LHCN-M2 (cell line): ENCODE results near the gene CD79A. TPM values are rescaled to one million over a fixed set of nuclear protein-coding genes. Genes with fewer than 3 reads are reported as not detected.

Experiments used
- DNase-seq: peaks from one replicate; pipeline ENCODE4 v3.0.0-alpha.2; 2012; ENCODE audit warnings: low read depth
- total RNA-seq: library from RNA; depleted of rRNA; stranded (reverse); fragments of >200 nt; gene quantifications from 2 replicates; pipeline ENCODE4 v1.2.3, GENCODE V29; 2014

CD79A gene
- total RNA-seq, 1 experiment from 2014 or later, result 0.23 TPM

- DNase-seq, result no peak
Measured at GRCh38 chr19:41918653-41919244, 41.7 kb downstream of the CD79A start.

- DNase-seq, result no peak
Measured at GRCh38 chr19:41919948-41920712, 43.1 kb downstream of the CD79A start.

GRCh38 chr19:41920882-41921576 is 44.0 kb downstream of the CD79A start:
- no peak for DNase-seq

DNA sequence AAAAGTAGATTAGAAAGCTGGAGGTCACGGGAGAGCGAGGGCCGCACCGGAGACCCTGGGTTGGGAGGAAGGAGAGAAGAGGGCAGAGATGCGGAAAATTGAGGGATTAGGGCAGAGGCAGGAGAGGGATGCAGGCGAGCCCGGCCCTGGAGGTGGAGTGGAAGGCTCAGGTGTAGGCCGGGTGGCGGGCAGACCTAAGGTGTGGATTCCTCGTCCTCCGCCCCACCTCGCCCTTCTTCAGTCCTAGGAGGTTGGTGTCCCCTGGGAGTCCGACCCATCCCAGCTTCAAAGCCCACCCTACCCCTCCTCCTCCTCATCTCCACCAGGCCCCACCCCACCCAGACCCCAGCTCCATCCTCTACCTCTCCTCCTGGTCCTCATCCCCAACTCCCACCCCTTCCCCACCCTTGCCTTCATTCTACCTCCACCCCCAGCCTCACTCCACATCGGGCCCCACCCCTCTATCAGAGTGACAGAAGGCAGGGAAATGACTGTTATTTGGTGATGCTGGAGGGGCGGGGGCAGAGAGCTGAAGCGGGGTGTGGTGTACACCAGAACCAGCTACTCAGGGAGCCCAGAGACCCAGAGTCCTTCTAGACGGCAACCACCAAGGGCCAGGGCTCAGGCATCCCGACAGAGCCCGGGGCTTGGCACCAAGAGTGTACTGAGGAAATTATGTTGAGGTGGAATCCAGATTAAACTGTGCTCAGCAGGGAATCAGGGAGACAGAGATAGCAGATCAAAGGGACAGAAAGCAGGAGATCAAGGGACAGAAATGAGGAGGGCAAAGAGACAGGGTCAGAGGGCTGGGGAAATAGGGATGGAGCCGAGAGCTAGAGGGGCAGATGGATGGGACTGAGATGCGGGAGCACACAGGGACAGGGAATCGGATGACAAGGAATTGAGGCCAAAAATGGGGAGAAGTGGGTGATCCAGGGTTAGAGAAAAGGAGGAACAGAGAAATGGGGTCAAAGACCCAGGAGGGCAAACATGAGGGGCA is 44.8 kb downstream of the CD79A start:
- DNase-seq, result no peak

GRCh38 chr19:41922585-41922984 is 45.5 kb downstream of the CD79A start:
- DNase-seq, result no peak

GRCh38 chr19:41923045-41923788 is 46.1 kb downstream of the CD79A start:
- no peak for DNase-seq

- DNase-seq, result no peak
Measured at GRCh38 chr19:41924151-41925145, 47.4 kb downstream of the CD79A start.

DNA sequence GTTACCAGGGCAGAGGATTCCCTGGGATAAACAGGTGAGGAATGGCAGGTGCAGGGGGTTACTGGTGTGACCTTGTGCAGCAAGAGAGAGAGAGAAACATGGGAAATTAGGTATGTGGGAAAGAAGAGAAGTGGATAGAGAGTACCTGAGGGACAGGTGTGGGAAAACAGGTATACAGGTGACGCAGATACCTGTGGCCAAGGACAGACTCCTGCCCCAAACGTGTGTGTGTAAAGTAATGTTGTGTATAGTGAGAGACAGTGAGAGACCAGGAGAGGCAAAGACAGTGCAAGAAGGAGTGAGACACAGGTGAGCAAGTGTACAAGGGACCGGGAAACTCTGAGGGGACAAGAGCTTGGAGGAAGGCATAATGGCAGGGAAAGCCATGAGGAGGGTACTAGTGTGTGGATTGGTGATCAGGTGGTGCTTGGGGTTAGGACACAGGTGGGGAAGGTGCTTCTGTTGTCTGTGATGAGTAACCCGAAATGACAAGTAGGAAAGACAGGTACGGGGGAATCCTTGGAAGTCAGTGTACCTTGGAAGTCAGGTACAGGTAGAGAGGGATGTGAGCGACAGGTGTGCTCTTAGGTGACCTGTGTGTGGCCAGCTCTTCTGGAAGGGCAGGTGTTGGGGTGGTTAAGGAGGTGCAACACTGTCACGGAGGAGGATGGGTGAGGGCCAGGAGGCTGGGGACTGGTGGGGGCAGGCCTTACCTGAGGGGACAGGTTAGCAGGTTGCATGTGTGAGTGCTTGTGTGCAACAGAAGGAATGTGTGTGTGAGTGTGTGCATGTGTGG is 48.3 kb downstream of the CD79A start:
- no peak for DNase-seq

DNA sequence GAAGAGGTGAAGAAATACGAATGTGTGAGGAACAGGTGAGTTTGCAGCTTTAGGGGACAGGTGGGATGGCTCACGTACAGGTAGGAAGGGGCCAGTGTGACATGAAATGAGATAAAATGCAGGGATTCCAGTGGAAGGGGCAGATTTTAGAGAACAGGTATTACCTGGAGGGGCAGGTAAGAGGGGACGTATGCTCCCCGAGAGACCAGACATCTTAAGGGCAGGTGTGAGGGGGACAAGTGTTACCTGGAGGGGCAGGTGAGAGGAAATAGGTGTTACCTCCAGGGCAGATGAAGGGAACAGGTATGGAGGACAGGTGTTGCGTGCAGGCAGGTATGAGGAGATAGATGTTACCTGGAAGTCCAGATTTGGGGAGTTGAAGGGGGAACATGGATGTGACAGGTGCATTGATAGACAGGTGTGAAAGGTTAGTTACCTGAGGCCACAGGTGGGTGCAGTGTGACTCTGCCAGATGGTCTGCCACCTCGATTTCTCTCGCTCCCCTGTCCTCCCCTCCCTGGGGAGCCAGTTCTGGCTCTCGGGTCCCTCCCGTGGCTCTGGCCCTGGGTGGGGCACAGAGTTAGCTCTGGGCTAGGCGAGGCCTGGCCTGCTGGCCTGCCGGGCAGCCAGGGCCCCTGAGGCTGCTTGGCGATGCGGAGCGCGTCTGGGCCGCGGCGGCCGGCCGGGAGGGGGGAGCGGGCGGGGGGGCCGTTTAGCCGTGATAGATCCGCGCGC is 49.1 kb downstream of the CD79A start:
- no peak for DNase-seq

GRCh38 chr19:41926763-41927496 is 49.9 kb downstream of the CD79A start:
- no peak for DNase-seq

- DNase-seq, result no peak
Measured at GRCh38 chr19:41927497-41928192, 50.6 kb downstream of the CD79A start.

- no peak for DNase-seq
Measured at GRCh38 chr19:41928221-41928683, 51.2 kb downstream of the CD79A start, which contains the start of gene ERFL. TSS of gene ERFL (minus strand) at chr19:41928449. CDS start at chr19:41912919, 15,530 bp downstream.

DNA sequence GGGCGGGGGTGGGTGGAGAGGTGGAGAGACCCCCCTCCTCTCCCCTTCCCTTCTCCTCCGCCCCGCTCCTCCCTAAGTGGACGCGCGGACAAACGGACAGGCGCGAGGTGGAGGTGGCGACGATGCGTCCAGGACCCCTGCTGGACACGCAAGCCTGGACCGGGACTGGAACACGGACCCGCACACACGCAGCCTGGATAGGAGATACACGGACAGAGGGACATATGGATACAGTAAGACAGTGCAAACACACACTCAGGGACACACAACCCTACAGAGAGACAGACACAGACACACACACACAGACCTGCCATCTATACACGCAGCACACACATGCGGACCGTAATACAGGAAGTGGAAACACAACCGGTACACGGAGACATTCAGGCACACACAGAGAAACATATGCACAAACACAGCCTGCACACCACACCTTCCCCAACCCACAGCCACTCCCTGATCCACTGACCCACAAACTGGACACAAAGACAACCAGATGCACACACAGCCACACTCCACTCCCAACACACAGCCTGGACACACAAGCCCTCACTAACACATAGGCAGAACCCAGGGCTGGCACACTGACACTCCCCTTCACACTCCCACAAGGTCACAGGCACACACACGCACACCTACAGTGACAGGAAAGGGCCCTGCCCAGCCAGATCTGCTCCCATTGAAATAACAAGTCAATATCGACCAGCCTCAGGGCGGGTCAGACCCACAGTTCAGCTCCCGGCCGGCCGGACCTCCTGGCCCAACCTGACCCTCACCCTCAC is 51.9 kb downstream of the CD79A start:
- no peak for DNase-seq

DNA sequence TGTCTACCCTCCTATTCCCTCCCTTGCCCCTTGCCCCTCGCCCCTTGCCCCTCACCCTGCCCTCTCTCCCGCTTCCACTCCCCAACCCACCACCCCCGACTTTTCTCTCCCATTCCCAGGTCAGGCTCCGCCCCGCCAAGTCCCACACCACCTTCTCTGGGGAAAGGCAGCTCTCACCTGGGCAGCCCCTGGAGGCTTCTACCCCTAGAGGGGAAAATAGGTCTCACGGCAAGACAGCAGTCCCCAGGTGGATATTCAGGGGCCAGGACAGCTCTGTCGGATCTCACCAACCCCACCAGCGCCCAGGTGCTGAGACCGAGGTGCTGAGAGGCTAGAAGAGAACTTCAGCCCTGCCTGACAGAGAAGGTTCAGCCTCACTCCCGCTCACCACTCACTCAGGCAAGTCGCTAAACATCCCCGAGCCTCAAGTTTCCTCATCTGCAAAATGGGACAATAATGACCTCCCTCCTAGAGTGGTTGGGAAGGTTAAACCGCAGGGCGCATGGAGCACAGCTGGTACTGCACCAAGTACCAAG is 52.5 kb downstream of the CD79A start:
- no peak for DNase-seq

GRCh38 chr19:41930322-41930722 is 53.2 kb downstream of the CD79A start:
- DNase-seq, result no peak
